VCaP (cell line): Measurements from ENCODE around the gene KCNT2.

Source experiments
- H3K27ac ChIP-seq: fragments of 450-650 bp; 2 replicates; pipeline ENCODE4 v1.5.1; 2017
- CTCF ChIP-seq: fragments of 450-650 bp; conservative IDR thresholded peaks from 2 replicates; pipeline ENCODE4 v1.5.1; 2017; ENCODE audit warnings: mild to moderate bottlenecking, moderate library complexity

KCNT2 gene

GRCh38 chr1:196450143-196451095 lies 157.8 kb downstream of the KCNT2 start:
- H3K27ac ChIP-seq = no peak overlapping the region
- TF ChIP-seq CTCF = no peak

GRCh38 chr1:196449460-196449859 lies 158.8 kb downstream of the KCNT2 start:
- TF ChIP-seq CTCF = no peak
- no peak overlapping the region for H3K27ac ChIP-seq

- no peak overlapping the region for H3K27ac ChIP-seq
- TF ChIP-seq CTCF = no peak
Measured at GRCh38 chr1:196445775-196446174, 162.5 kb downstream of the KCNT2 start.

- no peak for TF ChIP-seq CTCF
- no peak overlapping the region for H3K27ac ChIP-seq
Measured at GRCh38 chr1:196444634-196445033, 163.6 kb downstream of the KCNT2 start.

- TF ChIP-seq CTCF = no peak
- H3K27ac ChIP-seq = no peak overlapping the region
Measured at GRCh38 chr1:196442366-196442765, 165.9 kb downstream of the KCNT2 start.

- no peak for TF ChIP-seq CTCF
- H3K27ac ChIP-seq = no peak overlapping the region
Measured at GRCh38 chr1:196440711-196441110, 167.5 kb downstream of the KCNT2 start.

- H3K27ac ChIP-seq = no peak overlapping the region
- TF ChIP-seq CTCF = no peak
Measured at GRCh38 chr1:196438329-196438728, 169.9 kb downstream of the KCNT2 start.
